GM18951 (cell line): Measurements from ENCODE around the gene NFATC2.

ENCODE experiments used
- POLR2A ChIP-seq: IDR thresholded peaks from 4 replicates; pipeline ENCODE4 v1.6.1; 2011; ENCODE audit warnings: mild to moderate bottlenecking; ENCODE audit not compliant: insufficient read length, insufficient read depth; ENCODE audit errors: extremely low read depth
- in situ Hi-C: fragments of 300-500 bp; cut with MboI; formaldehyde crosslinking; loops from one replicate; pipeline ENCODE4 v1.12.0; 2022; ENCODE audit warnings: low sequenced_read_pairs, mixed read lengths, inconsistent platforms; ENCODE audit not compliant: unreplicated experiment

The NFATC2 gene

GRCh38 chr20:51542571-51543421 is at the start of gene NFATC2:
Gene NFATC2, minus strand, starts transcription at chr20:51542719. Its CDS starts 220 bp downstream, at chr20:51542499.
- TF ChIP-seq POLR2A: peak; percentile 61

GRCh38 chr20:51591871-51592270 is 49.4 kb upstream of the NFATC2 start:
- TF ChIP-seq POLR2A: no peak
- in situ Hi-C loops: loop anchor here (10.0 kb wide), 1 partner anchor 217 kb away; no protein-coding TSS in a partner anchor

More at GRCh38 chr20:51542571-51543421, at the start of gene NFATC2:
- in situ Hi-C loops: no loop called here

- TF ChIP-seq POLR2A: no peak
- in situ Hi-C loops: no loop called here
Measured at GRCh38 chr20:51588762-51589161, 46.2 kb upstream of the NFATC2 start.

GRCh38 chr20:51587145-51587544 is 44.6 kb upstream of the NFATC2 start:
- in situ Hi-C loops: no loop called here

GRCh38 chr20:51586005-51586440 is 43.5 kb upstream of the NFATC2 start:
- TF ChIP-seq POLR2A: no peak
- in situ Hi-C loops: no loop called here

More at GRCh38 chr20:51587145-51587544, 44.6 kb upstream of the NFATC2 start:
- no peak for TF ChIP-seq POLR2A

GRCh38 chr20:51585148-51585547 is 42.6 kb upstream of the NFATC2 start:
- no peak for TF ChIP-seq POLR2A
- in situ Hi-C loops: no loop called here

GRCh38 chr20:51584737-51585136 is 42.2 kb upstream of the NFATC2 start:
- TF ChIP-seq POLR2A: no peak
- in situ Hi-C loops: no loop called here

- in situ Hi-C loops: no loop called here
- TF ChIP-seq POLR2A: no peak
Measured at GRCh38 chr20:51584116-51584515, 41.6 kb upstream of the NFATC2 start.

GRCh38 chr20:51583499-51583898 is 41.0 kb upstream of the NFATC2 start:
- TF ChIP-seq POLR2A: no peak
- in situ Hi-C loops: no loop called here

- no peak for TF ChIP-seq POLR2A
- in situ Hi-C loops: no loop called here
Measured at GRCh38 chr20:51583073-51583472, 40.6 kb upstream of the NFATC2 start.

GRCh38 chr20:51581571-51581970 is 39.1 kb upstream of the NFATC2 start:
- no peak for TF ChIP-seq POLR2A
- in situ Hi-C loops: no loop called here

GRCh38 chr20:51579137-51579536 is 36.6 kb upstream of the NFATC2 start:
- in situ Hi-C loops: no loop called here
- no peak for TF ChIP-seq POLR2A

- in situ Hi-C loops: no loop called here
- TF ChIP-seq POLR2A: no peak
Measured at GRCh38 chr20:51578145-51578459, 35.6 kb upstream of the NFATC2 start.

GRCh38 chr20:51577432-51578144 is 35.1 kb upstream of the NFATC2 start:
- in situ Hi-C loops: no loop called here
- no peak for TF ChIP-seq POLR2A

GRCh38 chr20:51575486-51575885 is 33.0 kb upstream of the NFATC2 start:
- in situ Hi-C loops: no loop called here
- no peak for TF ChIP-seq POLR2A
